GM19025 (cell line): ENCODE results near the gene NUP188.
"Not testable (repeated sequence)": the region's sequence is repeated elsewhere in the genome, so short reads cannot be mapped to it uniquely, and the experiment has no call there.

ENCODE experiments used
- ATAC-seq: cut with Tn5 transposase; IDR thresholded peaks from one replicate; pipeline ENCODE4 v1.9.1; 2021; ENCODE audit warnings: mild to moderate bottlenecking, low read depth, moderate library complexity; ENCODE audit not compliant: unreplicated experiment

The NUP188 gene

DNA sequence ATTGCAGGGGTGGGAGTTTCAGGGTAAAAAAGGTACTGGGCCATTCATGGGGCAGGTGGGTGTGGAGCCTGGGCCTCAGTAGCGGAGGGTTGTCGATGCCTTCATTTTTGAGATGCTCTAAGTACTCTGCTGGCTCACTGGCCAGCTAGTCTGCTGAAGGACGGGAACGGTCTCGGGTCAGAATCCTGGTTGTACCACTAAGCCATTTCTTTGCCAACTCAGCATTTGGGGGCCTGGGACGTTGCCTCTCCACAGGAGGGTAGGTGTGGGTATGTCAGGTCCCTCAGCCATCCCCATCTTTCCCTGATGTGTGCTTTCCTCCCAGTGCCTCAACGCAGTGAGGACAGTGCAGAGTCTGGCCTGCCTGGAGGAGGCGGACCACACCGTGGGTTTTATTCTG lies 55.5 kb downstream of the NUP188 start:
- no peak for ATAC-seq

DNA sequence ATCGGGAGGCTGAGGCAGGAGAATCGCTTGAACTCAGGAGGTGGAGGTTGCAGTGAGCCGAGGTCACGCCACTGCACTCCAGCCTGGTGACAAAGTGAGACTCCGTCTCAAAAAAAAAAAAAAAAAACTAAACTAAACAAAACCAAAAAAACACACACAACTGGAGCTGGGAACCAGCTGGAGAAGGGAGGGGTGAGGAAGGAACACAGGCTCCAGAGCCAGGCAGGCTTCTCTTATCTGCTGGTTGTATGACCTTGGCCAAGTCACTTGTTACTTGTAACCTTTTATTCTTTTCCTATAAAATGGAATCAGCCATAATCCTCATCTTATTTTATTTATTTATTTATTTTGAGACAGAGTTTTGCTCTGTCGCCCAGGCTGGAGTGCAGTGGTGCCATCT lies 56.7 kb downstream of the NUP188 start:
- not testable (repeated sequence) for ATAC-seq

DNA sequence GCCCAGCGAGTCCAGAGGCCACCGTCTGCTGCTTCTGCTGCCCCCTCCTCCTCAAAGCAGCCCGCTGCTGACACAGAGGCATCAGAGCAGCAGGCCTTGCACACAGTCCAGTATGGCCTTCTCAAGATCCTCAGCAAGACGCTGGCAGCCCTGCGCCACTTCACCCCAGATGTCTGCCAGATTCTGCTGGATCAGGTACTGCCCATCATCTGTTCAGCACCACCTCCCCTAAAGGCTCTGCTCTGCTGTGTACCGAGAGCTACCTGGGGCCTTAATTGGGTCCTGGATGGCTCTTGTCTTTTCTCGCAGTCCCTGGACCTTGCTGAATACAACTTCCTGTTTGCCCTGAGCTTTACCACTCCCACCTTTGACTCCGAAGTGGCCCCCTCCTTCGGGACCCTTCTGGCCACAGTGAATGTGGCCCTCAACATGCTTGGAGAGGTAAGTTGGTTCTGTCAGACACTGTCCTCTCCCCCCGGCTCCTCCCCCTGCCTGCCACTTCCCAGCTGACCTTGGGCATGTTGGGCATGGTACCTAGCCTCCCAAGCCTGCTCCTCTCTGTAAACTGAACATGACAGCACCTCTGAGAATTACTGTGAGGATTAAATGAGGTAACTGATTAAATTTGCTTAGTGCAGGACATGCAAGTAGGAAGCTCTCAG lies 58.0 kb downstream of the NUP188 start:
- no peak for ATAC-seq

DNA sequence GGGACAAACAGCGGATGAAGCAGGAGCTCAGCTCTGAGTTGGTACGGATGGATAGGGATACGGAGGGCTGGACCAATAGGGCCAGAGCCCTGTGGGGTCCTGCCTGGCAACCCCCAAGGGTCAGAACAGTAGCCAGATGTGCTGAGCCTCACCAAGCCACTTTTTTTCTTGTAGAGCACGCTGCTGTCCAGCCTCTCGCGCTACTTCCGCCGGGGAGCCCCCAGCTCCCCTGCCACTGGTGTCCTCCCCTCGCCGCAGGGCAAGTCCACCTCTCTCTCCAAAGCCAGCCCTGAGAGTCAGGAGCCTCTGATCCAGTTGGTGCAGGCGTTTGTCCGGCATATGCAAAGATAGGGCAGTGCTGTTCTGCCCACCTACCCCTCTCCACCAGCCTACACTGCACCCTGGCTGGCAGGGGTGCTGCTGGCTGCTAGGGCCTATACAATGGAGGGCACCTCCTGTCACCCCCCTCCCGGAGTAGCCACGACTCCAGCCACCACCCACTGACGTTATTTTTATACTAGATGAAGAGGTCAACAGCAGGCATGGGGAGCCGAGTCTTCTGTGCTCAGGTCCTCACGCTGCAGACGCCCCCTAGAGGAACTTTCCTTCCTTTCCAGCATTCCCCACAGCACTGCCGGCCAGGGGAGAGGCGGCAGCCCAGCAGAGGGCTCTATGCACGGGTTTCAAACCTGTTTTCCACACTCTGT lies 59.0 kb downstream of the NUP188 start:
- no peak for ATAC-seq

DNA sequence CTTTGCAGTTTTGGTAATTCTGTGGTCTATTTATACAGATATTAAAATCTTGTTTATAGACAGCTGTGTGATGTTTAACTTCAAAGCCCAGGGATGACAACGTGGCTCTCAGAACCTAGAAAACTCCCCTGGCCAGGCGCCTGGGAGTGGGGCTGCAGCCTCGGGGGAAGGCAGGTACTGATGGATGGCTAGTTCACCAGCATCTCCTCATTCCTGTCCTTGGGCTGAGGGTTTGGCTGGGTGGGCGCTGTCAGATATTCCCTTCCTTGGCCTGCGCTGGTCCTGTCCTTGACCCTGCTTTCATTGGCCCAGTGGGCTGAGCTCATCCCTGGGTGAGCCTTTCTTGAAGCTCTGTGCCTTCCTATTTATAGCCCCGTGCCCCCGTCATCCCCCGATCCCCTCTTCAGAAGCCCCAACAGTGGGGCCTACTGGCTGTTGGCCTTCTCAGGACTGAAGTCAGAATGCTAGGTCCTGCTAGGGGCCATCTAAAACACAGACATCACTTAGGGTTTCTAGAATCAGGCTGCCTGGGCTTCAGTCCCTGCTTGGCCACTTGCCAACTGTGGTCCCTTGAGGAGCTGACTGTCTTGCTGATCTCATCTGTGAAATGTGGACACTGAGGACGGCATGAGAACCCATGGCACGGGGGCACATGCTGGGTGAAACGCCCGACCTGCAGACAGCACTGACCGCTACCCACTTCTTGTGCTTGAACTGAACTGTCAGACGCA lies 59.7 kb downstream of the NUP188 start:
- no peak for ATAC-seq

DNA sequence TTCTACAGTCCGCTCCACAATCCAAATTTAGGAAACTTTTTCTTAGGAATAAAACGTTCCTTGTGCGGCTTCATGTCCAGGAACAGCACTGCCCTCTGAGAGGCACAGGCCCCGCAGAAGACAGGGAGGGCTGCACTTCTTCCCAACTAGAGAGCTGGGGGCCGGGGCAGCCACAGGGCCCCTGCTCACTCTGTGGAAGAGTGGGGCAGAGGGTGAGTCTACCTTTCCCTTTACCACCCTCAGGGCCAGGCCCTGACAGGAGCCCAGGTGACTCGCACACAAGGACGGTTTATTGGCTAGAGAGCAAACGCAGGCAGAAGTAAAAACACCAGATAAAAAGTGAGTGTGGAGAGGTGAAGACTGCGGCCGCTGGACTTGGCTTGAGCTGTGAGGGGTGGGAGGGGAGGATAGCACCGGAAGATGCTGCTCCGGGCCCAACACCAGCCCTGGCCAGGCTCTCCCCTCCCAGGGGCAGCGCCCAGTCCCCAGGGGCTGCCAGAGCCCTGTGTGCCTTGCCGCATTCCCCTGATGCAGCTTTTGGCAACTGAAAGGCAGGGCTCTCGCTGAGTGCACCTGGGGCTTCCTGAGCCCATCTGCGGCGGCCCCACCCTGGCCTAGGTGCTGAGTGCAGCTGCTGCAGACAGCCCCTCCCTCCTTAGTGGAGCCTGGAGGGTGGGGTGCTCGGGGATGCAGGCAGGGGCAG lies 60.4 kb downstream of the NUP188 start:
- ATAC-seq = no peak

DNA sequence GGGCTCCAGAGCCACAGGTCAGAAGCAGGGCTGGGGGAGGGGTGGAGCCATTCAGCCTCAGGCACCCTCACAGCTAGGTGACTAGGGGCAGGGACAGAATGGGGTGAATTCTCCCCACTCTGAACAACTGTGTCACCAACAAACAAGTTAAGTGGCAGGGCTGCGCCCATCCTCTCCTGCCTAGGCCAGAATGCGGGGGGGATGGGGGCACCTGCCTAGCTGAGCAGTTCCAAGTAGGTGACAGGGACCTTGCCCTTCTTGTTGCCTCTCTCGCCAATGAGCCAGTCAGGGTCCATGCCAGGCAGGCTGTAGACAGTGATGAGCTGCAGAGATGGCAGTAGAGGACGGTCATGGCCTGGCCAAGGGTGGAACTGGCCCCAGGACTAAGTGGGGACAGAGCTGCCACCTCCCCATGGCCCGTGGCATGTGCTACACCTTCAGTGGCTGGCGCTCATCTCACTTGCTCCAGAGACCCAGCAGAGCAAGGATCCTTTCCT lies 61.0 kb downstream of the NUP188 start:
- ATAC-seq = no peak

DNA sequence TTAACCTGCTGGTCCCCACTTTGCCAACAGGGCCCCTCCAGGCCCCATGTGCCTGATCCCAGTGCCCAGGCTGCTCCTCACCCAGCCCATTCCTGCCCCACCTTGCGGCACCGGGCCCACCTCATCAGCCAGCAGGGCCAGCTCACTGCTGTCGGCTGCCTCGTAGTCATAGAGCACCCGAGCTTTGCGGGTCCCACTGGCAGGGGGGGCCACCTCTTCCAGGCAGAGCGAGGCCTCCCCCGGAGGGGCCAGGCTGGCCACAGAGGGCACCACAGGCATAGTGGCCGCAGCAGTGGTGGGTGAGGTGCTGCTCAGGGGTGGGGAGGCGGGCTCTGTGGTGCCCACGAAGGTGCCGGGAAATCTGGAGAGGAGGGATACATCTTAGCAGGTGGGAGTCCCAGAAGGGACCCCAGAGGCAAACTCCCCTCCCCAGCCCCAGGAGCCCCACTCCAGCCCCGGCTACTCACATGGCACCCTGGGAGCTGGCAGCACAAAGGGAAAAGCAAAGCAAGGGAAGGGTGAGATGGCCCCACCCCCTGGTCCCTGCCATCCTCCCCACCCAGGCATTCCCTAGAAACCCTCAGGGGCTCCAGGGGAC lies 61.6 kb downstream of the NUP188 start:
- ATAC-seq = no peak

DNA sequence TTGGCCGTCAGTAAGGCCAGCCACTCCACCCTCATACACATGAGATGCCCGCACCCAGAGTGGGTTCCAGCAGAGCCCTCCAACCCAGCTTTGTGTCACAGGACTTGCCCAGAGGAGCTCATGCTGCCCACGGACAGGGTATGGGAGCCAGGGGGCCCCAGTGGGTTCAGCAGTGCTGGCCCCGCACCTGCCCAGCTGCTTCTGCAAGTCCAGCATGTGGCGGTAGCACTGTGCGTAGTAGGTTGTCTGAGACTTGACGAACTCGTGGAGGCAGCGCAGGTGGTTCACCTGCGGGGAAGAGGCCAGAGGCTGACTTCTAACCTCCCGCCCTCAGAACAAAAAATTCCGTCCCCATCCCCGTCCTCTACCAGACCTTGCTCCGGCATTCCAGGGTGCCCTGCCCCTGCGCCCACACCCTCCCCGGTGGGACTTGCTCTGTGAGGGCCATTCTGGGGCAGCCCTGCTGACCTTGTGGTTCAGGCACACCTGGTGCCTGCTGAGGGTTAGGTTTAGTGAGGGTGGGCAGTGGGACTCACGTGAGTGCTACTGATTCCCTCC lies 62.2 kb downstream of the NUP188 start:
- ATAC-seq = no peak

DNA sequence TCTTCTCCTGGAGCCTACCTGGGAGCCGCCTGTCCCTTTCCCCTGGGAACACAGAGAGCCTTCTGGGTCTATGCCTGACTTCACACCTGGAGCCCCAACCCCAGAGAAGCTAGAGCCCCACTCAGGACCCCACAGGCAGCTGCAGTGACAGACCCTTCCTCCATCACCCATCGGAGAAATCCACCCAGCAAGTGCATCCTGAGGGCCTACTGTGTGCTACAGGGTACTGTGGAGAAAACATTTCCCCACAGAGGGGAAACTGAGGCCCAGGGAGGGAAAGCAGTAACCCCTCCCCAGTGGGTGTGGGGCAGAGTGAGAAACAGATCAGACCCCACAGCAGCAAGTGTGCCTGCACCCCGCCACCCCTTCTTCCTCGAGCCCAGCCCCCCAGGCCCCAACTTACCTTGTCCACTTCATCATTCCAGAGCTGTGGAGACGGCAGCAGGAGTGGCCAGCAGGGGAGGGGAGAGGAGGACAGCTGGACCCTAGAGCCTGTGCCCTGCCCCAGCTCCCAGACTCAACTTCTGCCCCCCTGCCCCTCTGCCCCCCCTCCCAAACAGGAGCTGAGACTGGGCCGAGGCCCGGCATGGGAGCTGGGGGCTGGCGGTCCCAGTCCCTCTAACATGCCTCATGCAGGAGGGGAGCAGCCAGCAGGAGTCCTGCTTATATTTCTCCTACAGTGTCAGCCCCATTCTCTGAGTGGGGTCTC lies 62.9 kb downstream of the NUP188 start:
- no peak for ATAC-seq

DNA sequence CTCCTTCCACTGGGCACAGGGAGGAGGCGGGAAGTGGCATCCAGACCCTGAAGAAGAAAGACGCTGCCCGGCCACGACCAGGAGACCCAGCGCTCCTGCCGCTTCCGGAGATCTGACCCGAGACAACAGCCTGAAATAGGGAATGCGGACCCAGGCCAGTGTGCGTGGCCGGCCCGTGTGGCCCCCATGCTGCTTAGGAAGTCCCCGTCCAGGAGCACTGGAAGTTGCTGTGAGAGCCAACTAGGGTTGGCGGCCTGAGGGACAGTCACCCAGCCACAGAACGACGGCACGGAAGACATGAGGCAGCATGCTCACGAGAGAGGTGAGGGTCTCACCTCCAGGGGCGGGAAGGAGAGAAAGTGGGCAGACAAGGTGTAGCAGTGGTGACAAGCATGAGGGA lies 63.7 kb downstream of the NUP188 start:
- no peak for ATAC-seq

DNA sequence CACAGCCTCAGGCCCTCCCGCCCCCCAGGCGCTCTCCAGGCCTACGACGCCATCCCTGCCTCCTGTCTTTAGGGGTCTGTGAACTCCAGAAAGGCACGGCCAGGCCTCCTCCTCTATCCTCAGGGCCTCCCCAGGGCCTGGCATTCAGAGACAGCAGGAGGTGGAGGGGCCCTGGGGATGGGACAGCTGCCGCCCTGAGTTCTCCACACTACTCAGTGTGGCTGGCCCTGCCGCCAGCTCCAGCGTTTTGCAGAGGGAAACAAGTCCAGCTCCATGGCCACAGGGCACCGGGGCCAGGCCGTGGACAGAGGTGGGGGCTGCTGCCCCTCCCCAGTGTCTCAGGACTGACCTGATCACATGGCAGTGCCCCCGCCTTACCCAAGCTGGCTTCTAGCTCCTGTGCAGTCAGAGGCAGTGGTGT lies 64.3 kb downstream of the NUP188 start:
- ATAC-seq = no peak

DNA sequence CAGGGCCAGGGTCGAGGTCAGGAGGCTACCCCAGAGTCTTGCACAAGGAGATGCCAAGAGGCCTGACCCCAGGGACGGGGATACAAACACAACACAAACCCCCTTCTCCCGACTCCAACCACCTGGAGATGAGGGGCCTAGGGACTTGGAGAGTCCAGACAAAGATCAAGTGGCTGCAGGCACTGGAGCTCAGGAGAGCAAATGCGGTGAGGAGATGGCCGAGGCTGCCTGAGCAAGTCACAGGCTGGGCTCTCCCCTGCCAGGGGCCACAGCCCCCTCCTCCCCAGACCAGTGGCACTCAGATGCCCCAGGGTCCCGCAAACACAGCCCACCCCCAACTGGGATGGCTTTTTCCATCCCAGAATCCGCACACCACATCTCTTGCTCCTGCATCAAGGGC lies 64.8 kb downstream of the NUP188 start:
- ATAC-seq = no peak

DNA sequence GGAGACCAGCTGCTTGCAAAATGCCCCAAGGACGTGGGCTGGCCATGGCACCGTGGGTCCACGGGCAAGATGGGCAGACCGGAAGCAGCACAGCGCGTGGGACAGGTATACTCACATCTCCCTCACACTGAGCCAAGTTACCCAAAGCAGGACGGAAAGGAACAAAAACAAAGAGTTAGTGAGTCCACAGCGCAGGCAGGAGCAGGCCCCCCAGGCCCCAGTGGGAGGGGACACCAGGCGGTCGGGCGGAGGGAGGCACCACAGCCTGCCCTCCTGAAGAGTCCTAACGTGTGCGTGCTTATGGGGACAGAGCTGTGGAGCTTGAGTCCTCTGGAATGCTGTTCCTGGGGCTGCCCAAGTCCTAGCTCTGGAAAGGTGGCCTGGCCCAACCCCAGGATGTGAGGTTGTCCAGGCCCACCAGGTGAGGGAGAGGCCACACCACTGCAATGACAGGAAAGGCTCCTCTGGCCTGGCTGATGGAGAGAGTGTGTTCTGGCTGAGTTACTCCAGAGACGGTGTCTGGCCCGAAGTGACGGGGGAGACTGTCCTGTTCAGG lies 65.5 kb downstream of the NUP188 start:
- no peak for ATAC-seq

DNA sequence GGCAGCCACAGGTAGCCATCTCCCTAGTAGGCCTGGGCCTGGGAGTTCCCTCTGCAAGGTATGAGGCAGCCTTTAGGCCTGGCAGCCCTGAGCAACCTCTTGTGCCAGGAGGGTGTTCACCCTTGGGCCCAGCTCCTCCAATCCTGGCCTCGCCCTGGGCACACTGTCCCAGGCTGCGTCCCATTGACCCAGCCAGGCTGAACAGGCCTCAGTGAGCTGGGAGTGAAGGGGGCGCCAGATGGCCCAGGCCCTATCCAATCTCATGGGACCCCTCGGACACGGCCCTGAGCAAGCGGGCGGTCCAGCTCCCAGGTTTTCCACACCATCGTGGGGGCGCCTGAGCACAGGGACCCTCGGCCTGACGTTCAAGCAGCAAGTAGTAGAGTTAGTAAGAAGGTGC lies 66.2 kb downstream of the NUP188 start:
- ATAC-seq = no peak

DNA sequence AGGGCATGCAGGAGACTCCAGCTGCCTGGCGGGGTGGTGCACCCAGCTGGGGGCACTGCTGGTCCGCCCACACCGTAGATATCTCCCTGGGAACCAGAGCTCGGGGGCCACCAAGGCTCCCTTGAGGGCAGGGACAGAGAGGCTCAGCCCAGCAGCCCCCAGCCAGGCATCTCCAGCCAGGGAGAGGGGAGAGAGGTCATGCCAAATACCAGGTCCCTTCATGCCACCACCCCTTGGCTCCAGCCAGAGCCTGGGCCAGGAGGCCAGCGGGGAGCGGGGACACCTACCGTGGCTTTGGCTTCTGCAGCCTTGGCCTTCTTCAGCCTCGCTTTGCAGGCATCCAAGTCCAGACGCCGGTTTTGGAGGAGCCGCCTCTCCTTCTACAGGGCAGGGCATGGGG lies 66.6 kb downstream of the NUP188 start:
- ATAC-seq = no peak

DNA sequence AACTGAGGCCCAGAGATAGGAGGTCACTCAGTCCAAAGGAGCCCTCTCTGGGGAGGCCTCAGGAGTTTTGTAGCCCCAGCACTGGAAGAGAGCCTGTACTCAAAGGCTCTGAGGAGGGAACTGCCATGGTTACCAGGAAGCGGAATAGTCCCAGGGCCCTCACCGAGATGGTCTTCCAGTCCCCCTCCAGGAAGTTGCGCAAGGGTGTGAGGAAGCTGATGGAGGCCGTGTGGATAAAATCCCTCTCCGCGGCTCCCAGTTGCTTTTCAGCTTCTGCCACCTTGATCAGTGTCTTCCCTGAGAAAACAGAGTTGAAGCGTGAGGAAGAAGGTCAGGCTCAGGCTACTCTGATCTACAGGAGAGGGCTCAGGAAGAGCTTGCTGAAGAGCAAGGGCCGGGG lies 67.1 kb downstream of the NUP188 start:
- ATAC-seq = no peak

DNA sequence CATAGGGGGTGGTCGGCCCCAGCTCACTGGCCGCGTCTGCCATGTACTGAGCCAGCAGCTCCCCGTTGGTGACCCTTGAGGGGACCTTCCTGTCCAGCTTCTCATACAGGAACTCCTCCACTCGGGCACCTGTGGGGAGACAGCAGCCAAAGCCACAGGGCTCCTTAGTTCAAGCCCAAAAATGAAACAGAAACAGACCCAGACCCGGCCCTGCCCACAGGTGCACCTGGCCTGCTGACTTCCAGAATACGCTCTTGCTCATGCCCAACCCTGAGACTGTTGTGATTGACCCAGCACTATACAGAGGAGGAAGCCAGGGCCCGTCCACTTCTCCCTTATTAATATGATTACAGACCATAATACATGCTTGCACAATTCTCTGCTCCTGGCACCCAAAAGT lies 73.6 kb downstream of the NUP188 start:
- ATAC-seq = peak; percentile 70

DNA sequence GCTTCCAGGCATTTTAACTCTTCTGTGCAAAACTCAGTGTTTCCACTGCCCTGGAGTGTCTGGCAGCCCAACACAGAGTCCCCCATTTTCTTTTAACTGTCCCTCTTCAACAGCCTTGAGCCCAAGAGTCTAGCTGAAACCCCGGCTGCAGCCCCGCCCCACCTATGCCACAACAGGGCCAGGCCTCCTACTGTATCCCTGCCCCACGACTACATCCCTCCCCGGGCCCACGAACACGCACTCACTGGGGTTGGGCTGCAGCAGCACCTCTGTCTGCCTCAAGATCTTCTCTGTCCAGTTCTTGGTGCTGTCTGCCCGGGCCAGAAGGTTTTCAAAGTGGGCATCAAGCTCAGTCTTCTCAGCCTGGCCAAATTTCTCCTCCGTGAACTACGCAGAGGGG lies 74.5 kb downstream of the NUP188 start:
- ATAC-seq = no peak
